DMS153 treated with DMSO at 0.1 percent for 48 hours (cell line): ENCODE results near the gene AAMP.
"Not testable (repeated sequence)": the region's sequence is repeated elsewhere in the genome, so short reads cannot be mapped to it uniquely, and the experiment has no call there.

Source experiments
- DNase-seq: peaks from one replicate; lab custom pipeline; 2025; ENCODE audit not compliant: unreplicated experiment; lab: John Stamatoyannopoulos, UW

AAMP gene

GRCh38 chr2:218275371-218276072 is 5.6 kb upstream of the AAMP start:
- DNase-seq = no peak

GRCh38 chr2:218274586-218274985 is 4.6 kb upstream of the AAMP start:
- no peak for DNase-seq

- DNase-seq = no peak
Measured at GRCh38 chr2:218273908-218274249, 3.9 kb upstream of the AAMP start.

GRCh38 chr2:218273214-218273907 is 3.4 kb upstream of the AAMP start:
- DNase-seq = not testable (repeated sequence)

DNA sequence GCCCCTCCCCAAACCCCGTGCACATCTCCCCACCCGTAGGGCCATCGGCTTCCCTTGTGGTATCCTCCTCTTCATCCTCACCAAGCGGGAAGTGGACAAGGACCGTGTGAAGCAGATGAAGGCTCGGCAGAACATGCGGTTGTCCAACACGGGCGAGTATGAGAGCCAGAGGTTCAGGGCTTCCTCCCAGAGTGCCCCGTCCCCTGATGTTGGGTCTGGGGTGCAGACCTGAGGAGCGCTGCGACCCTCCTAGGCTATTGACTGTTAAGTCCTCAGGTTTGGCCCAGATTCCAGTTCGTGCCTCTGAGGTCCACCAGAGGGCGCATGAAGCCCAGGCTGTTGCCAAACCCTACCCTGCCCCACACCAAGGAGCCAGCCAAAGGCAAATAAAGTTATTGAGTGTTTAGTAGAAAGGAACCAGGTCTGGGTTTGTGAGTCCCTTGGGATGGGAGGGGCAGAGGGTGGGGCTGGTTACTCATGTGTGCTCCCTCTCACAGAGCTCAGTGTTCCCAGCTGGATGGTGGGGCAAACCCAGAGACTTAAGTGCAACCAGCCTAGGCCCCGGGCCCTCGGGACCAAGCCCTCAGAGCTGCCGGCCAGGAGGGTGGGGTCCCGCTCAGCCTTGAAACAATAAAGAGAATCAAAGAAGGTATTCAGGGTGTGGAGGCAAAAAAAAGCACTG is 2.7 kb upstream of the AAMP start:
- peak; percentile 87 for DNase-seq

GRCh38 chr2:218271865-218272530 is 2.1 kb upstream of the AAMP start:
- DNase-seq = no peak

- DNase-seq = no peak
Measured at GRCh38 chr2:218271487-218271797, 1.5 kb upstream of the AAMP start.

GRCh38 chr2:218270721-218271486 is 967 bp upstream of the AAMP start:
- no peak for DNase-seq

- no peak for DNase-seq
Measured at GRCh38 chr2:218267259-218267658, 2.7 kb downstream of the AAMP start.

- DNase-seq = no peak
Measured at GRCh38 chr2:218266316-218266979, 3.5 kb downstream of the AAMP start.

GRCh38 chr2:218265626-218266025 is 4.3 kb downstream of the AAMP start:
- no peak for DNase-seq

DNA sequence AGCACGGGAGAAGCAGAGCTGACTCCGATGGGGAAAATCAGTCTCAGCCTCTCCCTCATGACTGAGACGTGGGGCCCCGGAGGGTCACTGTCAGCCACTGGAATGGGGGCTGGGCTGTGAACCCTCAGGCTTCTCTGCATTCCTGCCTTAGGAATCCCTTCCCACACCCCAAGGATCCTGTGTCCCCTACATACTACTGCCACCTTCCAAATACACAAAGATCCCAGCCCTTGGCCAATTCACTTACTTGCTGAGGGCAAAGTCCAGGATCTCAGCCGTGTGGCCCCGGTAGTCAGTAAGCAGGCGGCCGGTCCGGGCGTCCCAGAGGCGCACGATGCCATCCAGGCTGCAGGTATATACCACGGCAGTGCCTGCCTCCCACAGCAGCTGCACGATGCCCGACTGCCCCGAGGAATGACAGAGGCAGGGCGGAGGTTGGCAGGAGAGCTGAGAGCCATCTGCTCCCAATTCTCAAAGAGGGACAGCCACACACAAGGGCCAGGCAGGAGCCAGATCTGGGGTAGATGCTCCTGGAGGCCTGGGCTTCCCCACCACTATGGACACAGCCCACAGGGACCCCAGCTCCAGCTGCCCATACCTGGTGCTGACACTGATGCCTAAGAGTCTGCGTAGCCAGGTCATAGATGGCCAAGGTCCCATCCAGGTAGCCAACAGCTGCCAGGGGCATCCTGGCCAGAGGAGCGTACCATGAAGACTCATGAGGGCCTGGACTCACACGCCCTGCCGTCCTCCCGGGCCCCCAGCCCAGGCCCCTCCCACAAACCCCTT is 5.0 kb downstream of the AAMP start:
- no peak for DNase-seq

- no peak for DNase-seq
Measured at GRCh38 chr2:218263817-218264641, 5.9 kb downstream of the AAMP start.

DNA sequence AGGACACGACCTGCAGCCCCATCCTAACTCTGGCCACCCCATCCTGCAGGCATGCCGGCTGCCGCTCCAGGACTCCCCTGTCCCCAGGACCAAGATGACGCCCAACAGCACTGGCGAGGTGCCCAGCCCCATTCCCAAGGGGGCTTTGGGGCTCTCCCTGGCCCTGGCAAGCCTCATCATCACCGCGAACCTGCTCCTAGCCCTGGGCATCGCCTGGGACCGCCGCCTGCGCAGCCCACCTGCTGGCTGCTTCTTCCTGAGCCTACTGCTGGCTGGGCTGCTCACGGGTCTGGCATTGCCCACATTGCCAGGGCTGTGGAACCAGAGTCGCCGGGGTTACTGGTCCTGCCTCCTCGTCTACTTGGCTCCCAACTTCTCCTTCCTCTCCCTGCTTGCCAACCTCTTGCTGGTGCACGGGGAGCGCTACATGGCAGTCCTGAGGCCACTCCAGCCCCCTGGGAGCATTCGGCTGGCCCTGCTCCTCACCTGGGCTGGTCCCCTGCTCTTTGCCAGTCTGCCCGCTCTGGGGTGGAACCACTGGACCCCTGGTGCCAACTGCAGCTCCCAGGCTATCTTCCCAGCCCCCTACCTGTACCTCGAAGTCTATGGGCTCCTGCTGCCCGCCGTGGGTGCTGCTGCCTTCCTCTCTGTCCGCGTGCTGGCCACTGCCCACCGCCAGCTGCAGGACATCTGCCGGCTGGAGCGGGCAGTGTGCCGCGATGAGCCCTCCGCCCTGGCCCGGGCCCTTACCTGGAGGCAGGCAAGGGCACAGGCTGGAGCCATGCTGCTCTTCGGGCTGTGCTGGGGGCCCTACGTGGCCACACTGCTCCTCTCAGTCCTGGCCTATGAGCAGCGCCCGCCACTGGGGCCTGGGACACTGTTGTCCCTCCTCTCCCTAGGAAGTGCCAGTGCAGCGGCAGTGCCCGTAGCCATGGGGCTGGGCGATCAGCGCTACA is 7.0 kb downstream of the AAMP start:
- DNase-seq = no peak

DNA sequence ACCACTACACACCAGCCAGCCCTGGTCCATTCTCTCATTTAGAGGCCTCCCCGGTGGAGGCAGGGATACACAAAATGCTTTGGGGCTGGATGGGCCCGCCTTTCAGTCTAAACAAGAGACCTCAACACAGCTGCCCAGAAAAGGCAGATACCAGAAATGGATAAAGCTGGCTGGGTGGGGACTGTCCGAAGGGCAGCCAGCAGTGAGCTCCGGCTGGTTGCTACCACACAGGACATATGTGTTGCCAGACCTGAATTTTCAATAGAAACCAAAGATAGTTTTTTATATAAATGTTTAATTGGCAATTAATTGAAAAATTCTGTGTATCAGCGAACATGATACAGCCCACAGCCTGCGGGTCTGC is 7.7 kb downstream of the AAMP start:
- DNase-seq = no peak

DNA sequence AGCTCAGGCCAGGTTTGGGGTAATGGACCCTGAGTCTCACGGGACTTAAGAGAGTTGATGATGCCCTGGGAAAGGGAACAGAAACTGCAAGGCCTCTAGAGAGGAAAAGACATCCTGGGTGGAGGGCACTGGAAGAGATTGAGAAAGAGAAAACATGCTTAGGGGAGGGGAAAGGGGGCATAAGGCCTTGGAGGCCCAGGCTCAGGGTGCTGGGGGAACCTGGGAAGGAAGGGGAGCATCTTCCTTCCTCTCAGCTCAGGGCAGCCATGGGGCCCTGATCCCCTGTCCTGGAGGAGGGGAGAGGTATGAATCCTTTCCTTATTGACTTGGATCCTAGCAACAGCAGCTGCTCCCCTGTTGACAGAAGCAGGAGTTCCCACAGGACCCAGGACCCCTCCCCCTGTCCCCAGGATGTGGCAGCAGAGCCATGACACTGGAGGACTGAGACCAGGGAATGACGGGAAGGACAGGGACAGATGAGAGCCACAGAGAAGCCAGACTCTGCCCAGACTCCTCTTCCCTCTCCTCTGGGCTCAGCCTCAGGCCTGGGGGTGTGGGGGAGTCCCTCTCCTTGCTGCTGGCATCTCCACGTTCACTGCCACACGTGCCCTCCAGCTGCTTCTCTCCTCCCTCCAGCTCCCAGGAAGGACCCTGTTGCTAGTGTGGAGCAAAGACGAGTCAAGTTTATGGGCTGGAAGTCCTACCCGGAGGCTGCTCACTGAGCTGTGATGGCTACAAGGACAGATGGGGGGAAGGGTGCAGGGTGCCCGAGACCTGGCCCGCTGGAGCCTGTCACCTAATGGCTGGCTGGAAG is 8.3 kb downstream of the AAMP start:
- DNase-seq = no peak

DNA sequence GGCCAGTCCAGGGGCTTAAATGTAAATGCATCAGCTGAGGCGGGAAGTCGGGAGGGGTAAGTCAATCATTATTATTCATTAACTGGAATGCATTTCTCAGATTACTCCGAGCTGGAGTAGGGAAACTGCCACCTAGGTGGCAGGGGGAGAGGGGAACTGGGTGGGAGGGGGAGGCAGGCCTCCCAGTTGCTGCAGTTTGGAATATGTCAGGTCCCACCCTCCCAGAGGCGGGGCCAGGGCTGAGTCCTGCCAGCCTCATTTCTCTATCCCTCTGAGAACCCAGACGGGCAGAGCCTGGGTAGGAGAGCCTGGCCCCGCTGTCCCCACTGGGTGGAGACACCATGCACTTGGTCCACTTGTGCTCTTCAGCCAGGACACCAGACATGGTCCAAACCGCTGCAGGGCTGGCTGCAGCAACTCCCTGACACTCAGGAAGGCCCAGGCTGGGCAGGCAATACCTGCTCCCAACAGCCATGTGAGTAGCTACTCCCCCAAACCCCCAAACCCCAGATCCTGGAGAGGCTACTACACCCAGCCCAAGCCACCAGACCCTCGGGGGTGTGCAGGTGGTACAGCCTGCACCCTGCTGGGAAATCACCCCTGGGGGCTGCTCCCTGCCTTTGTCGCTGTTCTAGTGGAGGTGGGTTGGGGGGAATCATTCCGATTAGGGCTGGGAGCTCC is 9.1 kb downstream of the AAMP start, which contains the start of gene GPBAR1:
TSS of gene GPBAR1 (plus strand) at position 274 of the 681 bp plus-strand sequence. CDS start 1,710 bp downstream, outside the sequence.
- DNase-seq = no peak
